H9 (cell line): ENCODE measurements around the gene TUBB6. TPM values are rescaled to one million over a fixed set of nuclear protein-coding genes. Genes with fewer than 3 reads are reported as not detected.
A peak's percentile ranks its signal among the peaks of the same experiment; 100 is the strongest.

Experiments
- DNase-seq: peaks from one replicate; pipeline ENCODE4 v3.0.0-alpha.2; 2017
- H2AFZ ChIP-seq: one replicate; pipeline ENCODE4 v1.6.1; 2013; ENCODE audit warnings: mild to moderate bottlenecking, low read length, control low read depth, moderate library complexity
- H2AK5ac ChIP-seq: 2 replicates; pipeline ENCODE4 v1.6.1; 2013; ENCODE audit warnings: low read length, control low read depth, mixed read lengths; ENCODE audit not compliant: insufficient read length
- H2BK120ac ChIP-seq: one replicate; pipeline ENCODE4 v1.6.1; 2013; ENCODE audit warnings: low read depth, mild to moderate bottlenecking, low read length, control low read depth, inconsistent platforms; ENCODE audit not compliant: poor library complexity, severe bottlenecking
- H2BK12ac ChIP-seq: 2 replicates; pipeline ENCODE4 v1.6.1; 2013; ENCODE audit warnings: low read length, control low read depth, mixed read lengths, low read depth; ENCODE audit not compliant: insufficient read length
- H2BK15ac ChIP-seq: 2 replicates; pipeline ENCODE4 v1.6.1; 2013; ENCODE audit warnings: low read depth, low read length, control low read depth
- H2BK20ac ChIP-seq: one replicate; pipeline ENCODE4 v1.6.1; 2013; ENCODE audit warnings: low read depth, mild to moderate bottlenecking, low read length, control low read depth, inconsistent platforms; ENCODE audit not compliant: poor library complexity, severe bottlenecking
- H2BK5ac ChIP-seq: 2 replicates; pipeline ENCODE4 v1.6.1; 2013; ENCODE audit warnings: low read length, control low read depth, mixed read lengths; ENCODE audit not compliant: insufficient read length
- H3K14ac ChIP-seq: 2 replicates; pipeline ENCODE4 v1.6.1; 2013; ENCODE audit warnings: low read length, control low read depth; ENCODE audit not compliant: insufficient read depth
- H3K18ac ChIP-seq: 2 replicates; pipeline ENCODE4 v1.6.1; 2013; ENCODE audit warnings: low read depth, mild to moderate bottlenecking, mixed read lengths, low read length, control low read depth; ENCODE audit not compliant: insufficient read length
- H3K23ac ChIP-seq: 2 replicates; pipeline ENCODE4 v1.6.1; 2013; ENCODE audit warnings: low read length, control low read depth, mixed read lengths, low read depth; ENCODE audit not compliant: insufficient read length
- H3K23me2 ChIP-seq: 2 replicates; pipeline ENCODE4 v1.6.1; 2013; ENCODE audit warnings: low read depth, mild to moderate bottlenecking, mixed read lengths, low read length, control low read depth; ENCODE audit not compliant: insufficient read length, poor library complexity, severe bottlenecking
- H3K27ac ChIP-seq: 2 replicates; pipeline ENCODE4 v1.5.1; 2013; ENCODE audit warnings: low read length, control low read depth, mixed read lengths, low read depth; ENCODE audit not compliant: insufficient read length
- H3K27me3 ChIP-seq: 2 replicates; pipeline ENCODE4 v1.6.1; 2013; ENCODE audit warnings: low read length, control low read depth, inconsistent platforms; ENCODE audit not compliant: insufficient read depth
- H3K4ac ChIP-seq: 2 replicates; pipeline ENCODE4 v1.6.1; 2013; ENCODE audit warnings: low read depth, mild to moderate bottlenecking, control low read depth, inconsistent platforms, low read length, moderate library complexity
- H3K4me1 ChIP-seq: 2 replicates; pipeline ENCODE4 v1.6.1; 2013; ENCODE audit warnings: low read length, control low read depth, inconsistent platforms; ENCODE audit not compliant: insufficient read depth
- H3K4me2 ChIP-seq: 2 replicates; pipeline ENCODE4 v1.6.1; 2013; ENCODE audit warnings: low read length, control low read depth, mixed read lengths; ENCODE audit not compliant: insufficient read length, insufficient read depth
- H3K56ac ChIP-seq: 2 replicates; pipeline ENCODE4 v1.6.1; 2013; ENCODE audit warnings: low read depth, mild to moderate bottlenecking, mixed read lengths, low read length, control low read depth; ENCODE audit not compliant: insufficient read length
- H3K79me1 ChIP-seq: 2 replicates; pipeline ENCODE4 v1.6.1; 2013; ENCODE audit warnings: low read depth, mild to moderate bottlenecking, moderate library complexity, low read length, control low read depth, inconsistent platforms; ENCODE audit not compliant: insufficient read depth, poor library complexity, severe bottlenecking
- H3K79me2 ChIP-seq: 2 replicates; pipeline ENCODE4 v1.6.1; 2013; ENCODE audit warnings: low read length, control low read depth, inconsistent platforms; ENCODE audit not compliant: insufficient read depth
- H3K9ac ChIP-seq: 2 replicates; pipeline ENCODE4 v1.6.1; 2013; ENCODE audit warnings: low read length, control low read depth, mixed read lengths; ENCODE audit not compliant: insufficient read length; ENCODE audit errors: extremely low read depth
- H3K9me3 ChIP-seq: one replicate; pipeline ENCODE4 v1.6.1; 2013; ENCODE audit warnings: low read depth, low read length, inconsistent platforms; ENCODE audit not compliant: control insufficient read depth
- H3T11ph ChIP-seq: one replicate; pipeline ENCODE4 v1.6.1; 2013; ENCODE audit warnings: mild to moderate bottlenecking, low read length, control low read depth, inconsistent platforms
- H4K20me1 ChIP-seq: one replicate; pipeline ENCODE4 v1.6.1; 2013; ENCODE audit not compliant: control insufficient read depth, insufficient read length, insufficient read depth
- H4K5ac ChIP-seq: 2 replicates; pipeline ENCODE4 v1.6.1; 2013; ENCODE audit warnings: low read depth, mild to moderate bottlenecking, mixed read lengths, low read length, control low read depth; ENCODE audit not compliant: insufficient read length
- H4K8ac ChIP-seq: replicated peaks from 2 replicates; pipeline ENCODE4 v1.6.1; 2013; ENCODE audit warnings: low read length, control low read depth, mixed read lengths, low read depth; ENCODE audit not compliant: insufficient read length
- H4K91ac ChIP-seq: 2 replicates; pipeline ENCODE4 v1.6.1; 2013; ENCODE audit warnings: low read depth, mild to moderate bottlenecking, moderate library complexity, mixed read lengths, low read length, control low read depth; ENCODE audit not compliant: insufficient read length
- H3K27ac Mint-ChIP-seq, 3 experiments: 2 replicates in 2 of 3; 3 replicates in 1 of 3; pipeline ENCODE4 v1.8.0; 2020 to 2021; ENCODE audit warnings: mixed read lengths in 3 of 3, mild to moderate bottlenecking in 1 of 3, moderate library complexity in 1 of 3
- H3K27me3 Mint-ChIP-seq: 2 replicates; pipeline ENCODE4 v1.8.0; 2021; ENCODE audit warnings: low read depth, mild to moderate bottlenecking, moderate library complexity, mixed read lengths
- H3K36me3 Mint-ChIP-seq, 3 experiments: 2 replicates in 2 of 3; 3 replicates in 1 of 3; pipeline ENCODE4 v1.8.0; 2020 to 2021; ENCODE audit warnings: low read depth in 3 of 3, mixed read lengths in 3 of 3; ENCODE audit not compliant: insufficient read depth in 1 of 3
- H3K4me1 Mint-ChIP-seq, 2 experiments: 2 replicates each; pipeline ENCODE4 v1.8.0; 2020; ENCODE audit warnings: mixed read lengths in 2 of 2
- H3K4me3 Mint-ChIP-seq, 2 experiments: 2 replicates in 1 of 2; 3 replicates in 1 of 2; pipeline ENCODE4 v1.8.0; 2020 to 2021; ENCODE audit warnings: mild to moderate bottlenecking in 2 of 2, mixed read lengths in 2 of 2, moderate library complexity in 1 of 2
- H3K9me3 Mint-ChIP-seq, 2 experiments: 2 replicates in 1 of 2; 3 replicates in 1 of 2; pipeline ENCODE4 v1.8.0; 2020; ENCODE audit warnings: mild to moderate bottlenecking in 2 of 2, mixed read lengths in 2 of 2, moderate library complexity in 1 of 2
- WGBS: extraction: QIAGEN DNeasy Blood & Tissue Kit; methylation state at CpG from one replicate; pipeline ENCODE4 v1.1.7; 2013; ENCODE audit warnings: missing lambda C conversion rate, low lambda C conversion rate, mixed read lengths; ENCODE audit not compliant: insufficient read length; ENCODE audit errors: extremely low coverage; 5-methylcytosine and 5-hydroxymethylcytosine counted together
- total RNA-seq: library from RNA; stranded (reverse); gene quantifications from 2 replicates; pipeline ENCODE4 v1.2.1, GENCODE V29; 2021
- TF ChIP-seq, protein P1 (sequence below): fragments of 200-600 bp; sonication (generic); conservative IDR thresholded peaks from 3 replicates; pipeline ENCODE4 v1.8.0; 2021; ENCODE audit warnings: antibody characterized with exemption, mild to moderate bottlenecking

TUBB6 gene
- total RNA-seq, 1 experiment from 2014 or later: 134 TPM

DNA sequence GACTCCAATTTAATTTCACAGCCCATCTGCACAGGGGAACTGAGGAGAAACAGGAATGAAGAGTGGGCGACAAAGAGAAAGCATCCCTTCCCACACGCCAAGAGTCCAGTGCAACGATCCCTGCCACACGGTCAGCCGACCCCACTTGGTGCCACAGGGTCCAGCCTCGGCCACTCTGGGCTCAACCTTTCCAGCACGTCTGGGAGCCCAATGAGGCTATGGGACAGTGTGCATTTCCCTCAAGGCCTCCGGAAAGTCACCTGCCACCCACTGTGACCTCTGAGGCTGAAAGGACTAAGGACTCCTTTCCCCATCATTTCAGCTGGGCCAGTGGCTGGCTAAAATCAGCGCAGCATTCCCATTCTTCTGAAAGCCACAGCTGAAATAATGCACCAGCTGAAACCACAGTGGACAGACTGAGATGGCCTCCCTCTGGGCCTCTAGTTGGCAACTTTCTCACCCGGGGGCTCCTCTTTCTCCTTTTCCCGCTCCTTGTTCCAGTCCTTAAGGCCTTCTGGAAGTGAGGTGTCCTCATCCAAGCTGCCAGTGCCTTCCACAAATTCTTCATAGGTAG is 21.2 kb downstream of the TUBB6 start:
- Mint-ChIP-seq H3K27ac (peak overlapping the region in 1 of 3 experiments; percentile 63; a peak in 1 of 7 replicates), H3K9me3 (no peaks in the 10 kb centered on the region; a peak in 2 of 5 replicates), H3K27me3 (no peaks in the 10 kb centered on the region), H3K4me3 (no peak overlapping the region), H3K36me3 (peaks cover 29 to 63% (median 45%) of the 10 kb centered on the region in 3 experiments; a peak in 6 of 7 replicates), H3K4me1 (peaks cover 17 to 18% of the 10 kb centered on the region in 2 experiments)
- Histone ChIP-seq H3K18ac (no peak overlapping the region), H2BK120ac (no peak overlapping the region), H3K9me3 (no peaks in the 10 kb centered on the region), H3K79me2 (no peaks in the 10 kb centered on the region), H2BK5ac (no peak overlapping the region), H4K8ac (no peak overlapping the region), H2BK12ac (no peak overlapping the region), H3K27me3 (no peaks in the 10 kb centered on the region), H4K91ac (no peak overlapping the region), H3K79me1 (no peaks in the 10 kb centered on the region), H2AFZ (no peak overlapping the region), H3K4ac (no peak overlapping the region), H4K20me1 (no peaks in the 10 kb centered on the region), H3K23ac (no peak overlapping the region), H4K5ac (no peak overlapping the region), H3K4me1 (peaks cover 7% of the 10 kb centered on the region; the same call in 1 of the 2 replicates), H3K56ac (no peak overlapping the region), H3K14ac (no peak overlapping the region), H3T11ph (no peak overlapping the region), H2BK20ac (no peak overlapping the region), H2AK5ac (no peak overlapping the region), H3K9ac (no peak overlapping the region), H2BK15ac (no peak overlapping the region), H3K27ac (no peak overlapping the region), H3K4me2 (no peak overlapping the region), H3K23me2 (no peaks in the 10 kb centered on the region)
- TF ChIP-seq, protein P1, sequence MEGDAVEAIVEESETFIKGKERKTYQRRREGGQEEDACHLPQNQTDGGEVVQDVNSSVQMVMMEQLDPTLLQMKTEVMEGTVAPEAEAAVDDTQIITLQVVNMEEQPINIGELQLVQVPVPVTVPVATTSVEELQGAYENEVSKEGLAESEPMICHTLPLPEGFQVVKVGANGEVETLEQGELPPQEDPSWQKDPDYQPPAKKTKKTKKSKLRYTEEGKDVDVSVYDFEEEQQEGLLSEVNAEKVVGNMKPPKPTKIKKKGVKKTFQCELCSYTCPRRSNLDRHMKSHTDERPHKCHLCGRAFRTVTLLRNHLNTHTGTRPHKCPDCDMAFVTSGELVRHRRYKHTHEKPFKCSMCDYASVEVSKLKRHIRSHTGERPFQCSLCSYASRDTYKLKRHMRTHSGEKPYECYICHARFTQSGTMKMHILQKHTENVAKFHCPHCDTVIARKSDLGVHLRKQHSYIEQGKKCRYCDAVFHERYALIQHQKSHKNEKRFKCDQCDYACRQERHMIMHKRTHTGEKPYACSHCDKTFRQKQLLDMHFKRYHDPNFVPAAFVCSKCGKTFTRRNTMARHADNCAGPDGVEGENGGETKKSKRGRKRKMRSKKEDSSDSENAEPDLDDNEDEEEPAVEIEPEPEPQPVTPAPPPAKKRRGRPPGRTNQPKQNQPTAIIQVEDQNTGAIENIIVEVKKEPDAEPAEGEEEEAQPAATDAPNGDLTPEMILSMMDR: no peak
- no CpG with 5 or more reads among the region's 11 CpGs for WGBS
- DNase-seq: no peak
